ENCODE results near the gene DTNB. TPM values are rescaled to one million over a fixed set of nuclear protein-coding genes. Genes with fewer than 3 reads are reported as not detected.

Gene DTNB
- total and polyA plus RNA-seq, 7 donors, result 2.4 to 7.8 (median 4.8) TPM

DNA sequence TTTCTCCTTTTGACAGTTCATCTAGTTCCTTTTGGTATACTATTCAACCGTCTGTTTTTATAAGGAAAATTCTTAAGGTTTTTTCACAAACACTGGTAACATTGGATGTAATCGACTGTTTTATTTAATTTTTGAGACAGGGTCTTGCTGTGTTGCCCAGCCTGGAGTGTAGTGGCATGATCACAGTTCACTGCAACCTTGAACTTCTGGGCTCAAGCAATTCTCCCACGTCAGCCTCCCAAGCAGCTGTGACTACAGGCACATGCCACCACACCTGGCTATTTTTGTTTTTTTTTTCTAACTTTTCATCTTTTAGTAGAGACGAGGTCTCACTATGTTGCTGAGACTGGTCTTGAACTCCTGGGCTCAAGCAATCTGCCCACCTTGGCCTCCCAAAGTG lies 227.3 kb downstream of the DTNB start:
- Histone ChIP-seq H3K4me3 (no peak overlapping the region), H3K36me3 (no peaks in the 10 kb centered on the region), H3K9me3 (no peaks in the 10 kb centered on the region), H3K27ac (no peak overlapping the region), H3K4me1 (no peaks in the 10 kb centered on the region), H3K27me3 (no peaks in the 10 kb centered on the region)
- no peak for TF ChIP-seq POLR2AphosphoS5 (IDR thresholded peaks at IDR 0.05)
- no peak for TF ChIP-seq EP300 (IDR thresholded peaks at IDR 0.05)
- TF ChIP-seq POLR2A (IDR thresholded peaks at IDR 0.05), result no peak
- TF ChIP-seq, protein P1, sequence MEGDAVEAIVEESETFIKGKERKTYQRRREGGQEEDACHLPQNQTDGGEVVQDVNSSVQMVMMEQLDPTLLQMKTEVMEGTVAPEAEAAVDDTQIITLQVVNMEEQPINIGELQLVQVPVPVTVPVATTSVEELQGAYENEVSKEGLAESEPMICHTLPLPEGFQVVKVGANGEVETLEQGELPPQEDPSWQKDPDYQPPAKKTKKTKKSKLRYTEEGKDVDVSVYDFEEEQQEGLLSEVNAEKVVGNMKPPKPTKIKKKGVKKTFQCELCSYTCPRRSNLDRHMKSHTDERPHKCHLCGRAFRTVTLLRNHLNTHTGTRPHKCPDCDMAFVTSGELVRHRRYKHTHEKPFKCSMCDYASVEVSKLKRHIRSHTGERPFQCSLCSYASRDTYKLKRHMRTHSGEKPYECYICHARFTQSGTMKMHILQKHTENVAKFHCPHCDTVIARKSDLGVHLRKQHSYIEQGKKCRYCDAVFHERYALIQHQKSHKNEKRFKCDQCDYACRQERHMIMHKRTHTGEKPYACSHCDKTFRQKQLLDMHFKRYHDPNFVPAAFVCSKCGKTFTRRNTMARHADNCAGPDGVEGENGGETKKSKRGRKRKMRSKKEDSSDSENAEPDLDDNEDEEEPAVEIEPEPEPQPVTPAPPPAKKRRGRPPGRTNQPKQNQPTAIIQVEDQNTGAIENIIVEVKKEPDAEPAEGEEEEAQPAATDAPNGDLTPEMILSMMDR (IDR thresholded peaks at IDR 0.05), result no peak
- intact Hi-C loops (cut with DNase I), result no loop called here
- no peak for DNase-seq
- WGBS, 2 donors, result 79 to 90% methylated on average over 4 of the region's 4 CpGs

DNA sequence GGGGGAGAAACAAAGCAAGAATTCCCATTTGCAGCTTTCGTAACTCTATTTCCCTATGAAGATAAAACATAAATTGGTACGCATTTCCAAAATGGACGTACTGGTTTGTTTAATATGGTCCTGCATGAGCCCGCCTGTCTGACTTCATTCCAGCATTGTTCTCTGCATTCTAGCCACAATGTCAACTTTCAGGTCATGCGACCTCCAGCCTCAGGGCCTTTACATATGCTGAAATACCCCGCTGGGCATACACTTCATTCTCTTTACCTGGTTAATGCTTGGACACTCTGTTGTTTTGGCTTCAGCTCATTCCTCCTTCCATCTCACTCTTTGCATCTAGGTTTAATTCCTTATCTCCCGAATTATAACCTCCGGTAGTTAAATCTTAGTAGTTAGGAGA lies 227.9 kb downstream of the DTNB start:
- no peak for DNase-seq
- Histone ChIP-seq H3K4me3 (no peak overlapping the region), H3K4me1 (no peaks in the 10 kb centered on the region), H3K27ac (no peak overlapping the region), H3K27me3 (no peaks in the 10 kb centered on the region), H3K36me3 (no peaks in the 10 kb centered on the region), H3K9me3 (no peaks in the 10 kb centered on the region)
- TF ChIP-seq POLR2AphosphoS5 (IDR thresholded peaks at IDR 0.05), result no peak
- TF ChIP-seq POLR2A (IDR thresholded peaks at IDR 0.05), result no peak
- TF ChIP-seq, protein P1 (IDR thresholded peaks at IDR 0.05), result no peak
- no peak for TF ChIP-seq EP300 (IDR thresholded peaks at IDR 0.05)
- intact Hi-C loops (cut with DNase I), result no loop called here
- WGBS, 2 donors, result 86 to 91% methylated on average over 8 of the region's 8 CpGs

DNA sequence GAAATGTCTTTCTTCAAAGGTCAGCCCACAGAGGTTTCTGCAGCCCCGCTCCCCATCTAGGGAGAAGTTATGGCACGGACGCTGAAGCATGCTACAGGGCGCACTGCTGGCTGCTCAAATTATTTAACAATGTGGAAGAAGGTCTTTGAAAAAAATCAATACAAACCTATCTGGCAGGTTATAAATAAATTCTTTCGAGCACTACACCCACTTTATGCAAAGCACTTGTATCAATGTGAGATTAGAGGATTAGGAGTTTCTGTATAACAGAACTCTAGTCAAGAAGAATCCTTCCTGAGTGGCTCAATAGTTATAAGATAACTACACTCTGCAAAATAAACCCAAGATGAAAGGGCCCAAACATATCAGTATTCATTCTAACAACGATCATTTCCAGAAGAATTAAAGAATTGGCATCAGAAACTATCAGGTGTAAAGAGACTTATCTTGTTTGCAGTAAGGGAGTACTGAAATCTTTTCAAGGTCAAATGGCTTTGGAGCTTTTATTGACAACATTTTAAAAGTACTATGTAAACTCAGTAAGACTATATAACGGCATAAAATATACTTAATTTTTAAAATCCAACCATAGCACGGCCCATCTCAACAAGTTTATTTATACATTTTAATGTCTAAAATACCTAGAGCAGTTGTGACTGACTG lies 228.6 kb downstream of the DTNB start:
- no peak for DNase-seq
- 63 to 80% methylated on average over 8 of the region's 8 CpGs for WGBS, 2 donors
- no peaks in the 10 kb centered on the region for H3K4me1 ChIP-seq
- TF ChIP-seq EP300 (IDR thresholded peaks at IDR 0.05) (no peak), POLR2AphosphoS5 (IDR thresholded peaks at IDR 0.05) (no peak), POLR2A (IDR thresholded peaks at IDR 0.05) (no peak)
- TF ChIP-seq, protein P1 (IDR thresholded peaks at IDR 0.05), result no peak
- H3K4me3 ChIP-seq, result no peak overlapping the region
- no peaks in the 10 kb centered on the region for H3K27me3 ChIP-seq
- H3K9me3 ChIP-seq, result no peaks in the 10 kb centered on the region
- no peak overlapping the region for H3K27ac ChIP-seq
- H3K36me3 ChIP-seq, result no peaks in the 10 kb centered on the region
- intact Hi-C loops (cut with DNase I), result no loop called here

DNA sequence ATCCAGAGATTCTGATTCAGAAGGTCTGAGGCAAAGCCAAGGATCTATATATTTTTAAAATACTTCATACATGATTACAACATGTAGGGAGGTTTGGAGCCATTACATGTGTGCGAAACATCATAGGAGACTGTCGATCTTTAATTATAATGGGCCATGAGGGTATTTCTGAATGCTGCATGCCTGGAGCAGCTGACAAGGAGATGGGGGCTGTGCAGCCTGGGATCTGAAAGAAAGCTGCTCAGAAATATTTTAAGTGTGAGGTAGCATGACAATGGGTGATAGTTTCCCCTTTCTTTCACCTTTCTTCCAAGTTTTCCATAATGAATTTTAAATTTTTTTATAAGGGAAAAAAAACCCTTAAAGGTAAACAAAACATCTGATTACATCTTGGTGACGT lies 229.6 kb downstream of the DTNB start:
- H3K27me3 ChIP-seq, result no peaks in the 10 kb centered on the region
- no peaks in the 10 kb centered on the region for H3K9me3 ChIP-seq
- no peaks in the 10 kb centered on the region for H3K4me1 ChIP-seq
- no peaks in the 10 kb centered on the region for H3K36me3 ChIP-seq
- 89% methylated on average over 3 of the region's 3 CpGs for WGBS, 2 donors
- intact Hi-C loops (cut with DNase I), result no loop called here
- H3K27ac ChIP-seq, result no peak overlapping the region
- DNase-seq, result no peak
- TF ChIP-seq POLR2AphosphoS5 (IDR thresholded peaks at IDR 0.05) (no peak), EP300 (IDR thresholded peaks at IDR 0.05) (no peak), POLR2A (IDR thresholded peaks at IDR 0.05) (no peak)
- TF ChIP-seq, protein P1 (IDR thresholded peaks at IDR 0.05), result no peak
- no peak overlapping the region for H3K4me3 ChIP-seq

DNA sequence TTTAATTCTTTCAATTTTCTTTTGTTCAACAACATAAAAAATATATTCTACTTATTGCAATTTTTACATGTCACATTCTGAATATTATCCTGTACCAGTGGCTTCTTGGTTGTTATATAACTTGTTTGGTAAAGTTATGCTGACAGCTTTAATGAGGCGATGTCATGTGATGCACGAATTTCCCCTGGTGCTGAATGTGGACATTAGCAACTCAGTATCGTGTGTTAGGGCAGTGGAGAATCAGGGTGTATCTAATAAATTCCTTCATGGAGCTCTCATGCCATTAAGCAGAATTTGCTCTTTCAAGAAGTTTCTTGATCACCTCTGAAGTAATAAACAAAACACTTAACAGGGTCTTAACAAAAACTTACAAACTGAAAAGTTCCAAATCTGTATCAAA lies 232.0 kb downstream of the DTNB start:
- H3K27ac ChIP-seq, result no peak overlapping the region
- no peaks in the 10 kb centered on the region for H3K9me3 ChIP-seq
- H3K4me3 ChIP-seq, result no peak overlapping the region
- no peaks in the 10 kb centered on the region for H3K4me1 ChIP-seq
- intact Hi-C loops (cut with DNase I), result no loop called here
- no peak for DNase-seq
- TF ChIP-seq POLR2AphosphoS5 (IDR thresholded peaks at IDR 0.05), result no peak
- no peak for TF ChIP-seq POLR2A (IDR thresholded peaks at IDR 0.05)
- TF ChIP-seq EP300 (IDR thresholded peaks at IDR 0.05), result no peak
- TF ChIP-seq, protein P1 (IDR thresholded peaks at IDR 0.05), result no peak
- H3K36me3 ChIP-seq, result no peaks in the 10 kb centered on the region
- 77 to 78% methylated on average over 3 of the region's 3 CpGs for WGBS, 2 donors
- no peaks in the 10 kb centered on the region for H3K27me3 ChIP-seq
